KOPT-K1 (cell line): ENCODE data around the gene SDK2.

ENCODE experiments used
- H3K27ac ChIP-seq: fragments of 200-600 bp; sonication (generic); 2 replicates; pipeline ENCODE4 v1.5.1; 2016; ENCODE audit warnings: antibody characterized with exemption, mild to moderate bottlenecking, low read depth, low read length; ENCODE audit not compliant: poor library complexity, severe bottlenecking
- H3K36me3 ChIP-seq: fragments of 200-600 bp; sonication (generic); 2 replicates; pipeline ENCODE4 v1.5.1; 2017; ENCODE audit warnings: antibody characterized with exemption, mild to moderate bottlenecking, low read length, moderate library complexity; ENCODE audit not compliant: insufficient read depth
- H3K9me3 ChIP-seq: fragments of 200-600 bp; sonication (generic); 2 replicates; pipeline ENCODE4 v1.5.1; 2017; ENCODE audit warnings: antibody characterized with exemption, low read length, mild to moderate bottlenecking; ENCODE audit not compliant: insufficient read depth, poor library complexity, severe bottlenecking

Gene SDK2

DNA sequence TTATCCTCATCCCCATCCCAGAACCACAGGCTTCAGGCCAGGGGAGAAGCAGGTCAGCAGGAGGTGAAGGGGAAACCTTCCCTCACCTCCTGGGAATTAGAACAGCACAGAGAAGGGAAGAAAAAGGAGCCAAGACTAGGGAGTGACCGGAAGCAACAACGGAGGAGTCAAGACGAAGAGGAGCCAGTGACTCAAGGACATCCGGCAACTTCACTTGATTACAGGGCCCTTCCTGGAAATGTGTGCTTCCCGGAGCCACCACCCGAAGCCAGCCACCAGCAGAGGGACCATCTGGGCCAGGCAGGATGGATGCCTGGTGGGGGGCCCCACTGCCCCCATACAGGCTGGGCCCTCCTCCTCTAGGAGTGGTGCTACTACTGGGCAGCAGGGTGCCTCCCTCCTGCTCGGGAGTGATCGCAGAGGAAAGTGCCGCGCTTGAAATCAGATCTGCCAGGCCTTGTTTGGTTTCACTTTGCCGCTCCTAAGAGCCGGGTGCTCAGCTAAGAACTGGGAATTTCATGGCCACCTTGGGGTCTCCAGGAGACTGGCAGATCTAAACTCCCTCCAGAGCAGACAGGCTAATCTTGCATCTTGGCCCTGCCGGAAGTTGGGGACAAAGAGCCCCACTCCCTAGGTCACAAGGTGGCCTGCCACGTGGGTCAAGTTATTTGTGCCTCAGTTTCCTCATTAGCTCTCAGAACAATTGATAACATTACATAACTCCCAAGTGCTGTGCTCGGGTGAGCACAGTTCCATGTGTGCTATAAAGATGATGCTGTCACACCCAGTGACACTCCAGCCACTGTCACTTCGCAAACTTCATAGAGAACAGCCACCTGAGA is 339.1 kb downstream of the SDK2 start:
- H3K36me3 ChIP-seq, result no peaks in the 10 kb centered on the region
- no peak overlapping the region for H3K27ac ChIP-seq
- no peaks in the 10 kb centered on the region for H3K9me3 ChIP-seq

- no peaks in the 10 kb centered on the region for H3K9me3 ChIP-seq
- H3K27ac ChIP-seq, result no peak overlapping the region
- no peaks in the 10 kb centered on the region for H3K36me3 ChIP-seq
Measured at GRCh38 chr17:73304438-73304837, 339.8 kb downstream of the SDK2 start.

GRCh38 chr17:73302189-73302588 is 342.1 kb downstream of the SDK2 start:
- no peaks in the 10 kb centered on the region for H3K36me3 ChIP-seq
- no peaks in the 10 kb centered on the region for H3K9me3 ChIP-seq
- H3K27ac ChIP-seq, result no peak overlapping the region

DNA sequence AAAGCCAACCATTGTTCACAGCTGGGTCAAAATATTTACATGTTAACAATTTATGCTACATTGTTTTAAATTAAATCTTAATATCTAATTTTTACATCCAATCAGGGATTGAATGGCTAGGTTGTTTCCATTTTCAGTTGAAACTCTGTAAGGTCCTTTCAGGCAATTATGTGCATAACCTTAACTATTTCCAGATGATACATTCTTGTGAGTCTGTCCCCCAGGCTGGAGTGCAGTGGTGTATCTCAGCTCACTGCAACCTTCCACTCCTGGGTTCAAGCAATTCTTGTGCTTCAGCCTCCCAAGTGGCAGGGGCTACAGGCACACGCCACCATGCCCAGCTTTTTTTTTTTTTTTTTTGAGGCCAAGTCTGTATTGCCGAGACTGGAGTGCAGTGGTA is 342.9 kb downstream of the SDK2 start:
- H3K9me3 ChIP-seq, result no peaks in the 10 kb centered on the region
- no peak overlapping the region for H3K27ac ChIP-seq
- H3K36me3 ChIP-seq, result no peaks in the 10 kb centered on the region

DNA sequence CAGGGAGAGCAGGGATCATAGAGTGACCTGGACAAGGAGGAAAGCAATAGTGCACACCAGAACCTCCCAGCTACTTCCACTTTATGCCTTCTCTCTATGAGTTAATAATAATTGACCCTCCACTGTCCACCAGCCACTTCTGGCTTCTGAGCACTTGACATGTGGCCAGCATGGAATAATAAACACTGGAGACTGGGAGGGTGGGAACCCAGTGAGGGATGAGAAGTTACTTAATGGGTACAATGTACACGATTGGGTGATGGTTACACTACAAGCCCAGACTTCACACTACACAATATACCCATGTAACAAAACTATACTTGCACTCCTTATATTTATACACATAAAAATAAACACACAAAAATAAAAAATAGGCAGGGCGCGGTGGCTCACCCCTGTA is 343.9 kb downstream of the SDK2 start:
- Histone ChIP-seq H3K9me3 (no peaks in the 10 kb centered on the region), H3K36me3 (no peaks in the 10 kb centered on the region), H3K27ac (no peak overlapping the region)

GRCh38 chr17:73297934-73298861 is 346.0 kb downstream of the SDK2 start:
- H3K27ac ChIP-seq, result no peak overlapping the region
- H3K9me3 ChIP-seq, result no peaks in the 10 kb centered on the region
- no peaks in the 10 kb centered on the region for H3K36me3 ChIP-seq

DNA sequence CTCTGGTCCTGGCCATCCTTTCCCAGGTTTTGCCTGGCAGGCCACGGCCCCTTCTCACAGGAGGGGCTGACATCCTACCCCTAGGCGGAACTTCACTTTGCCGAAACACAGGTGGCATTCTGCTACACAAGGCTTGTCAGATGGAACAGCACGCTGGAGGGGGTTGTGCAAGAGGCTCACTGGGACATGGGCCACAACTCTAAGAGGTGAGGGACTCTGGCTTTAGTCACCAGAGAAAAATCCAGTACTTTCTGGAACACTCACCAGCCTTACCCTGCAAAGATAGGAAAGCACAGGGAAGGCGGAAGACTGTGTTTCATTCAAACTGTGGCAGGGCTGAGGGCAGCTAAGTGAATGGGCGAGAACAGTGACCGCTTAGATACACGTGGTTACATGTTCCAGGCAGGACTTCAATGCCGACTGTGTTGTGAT is 350.7 kb downstream of the SDK2 start:
- H3K36me3 ChIP-seq, result no peaks in the 10 kb centered on the region
- no peak overlapping the region for H3K27ac ChIP-seq
- no peaks in the 10 kb centered on the region for H3K9me3 ChIP-seq

DNA sequence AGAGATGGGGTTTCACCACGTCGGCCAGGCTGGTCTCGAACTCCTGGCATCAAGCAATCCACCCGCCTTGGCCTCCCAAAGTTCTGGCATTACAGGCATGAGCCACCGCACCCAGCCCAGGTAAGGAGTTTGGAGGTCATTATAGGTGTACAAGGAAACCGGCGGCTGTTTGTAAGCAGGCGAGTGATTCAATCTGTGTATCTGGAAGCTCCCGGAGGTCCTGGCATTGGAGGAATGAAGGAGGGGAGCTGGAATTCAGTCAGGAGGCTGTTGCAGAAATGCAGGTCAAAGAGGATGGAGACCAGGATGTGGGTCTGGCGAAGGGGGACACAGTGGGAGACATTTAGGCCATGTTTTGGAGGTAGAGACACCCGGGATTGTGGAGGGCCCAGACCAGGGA is 351.2 kb downstream of the SDK2 start:
- H3K9me3 ChIP-seq, result no peaks in the 10 kb centered on the region
- no peaks in the 10 kb centered on the region for H3K36me3 ChIP-seq
- H3K27ac ChIP-seq, result no peak overlapping the region

- Histone ChIP-seq H3K27ac (no peak overlapping the region), H3K9me3 (no peaks in the 10 kb centered on the region), H3K36me3 (no peaks in the 10 kb centered on the region)
Measured at GRCh38 chr17:73292031-73292531, 352.2 kb downstream of the SDK2 start.

GRCh38 chr17:73291260-73291801 is 352.9 kb downstream of the SDK2 start:
- Histone ChIP-seq H3K27ac (no peak overlapping the region), H3K36me3 (no peaks in the 10 kb centered on the region), H3K9me3 (no peaks in the 10 kb centered on the region)

DNA sequence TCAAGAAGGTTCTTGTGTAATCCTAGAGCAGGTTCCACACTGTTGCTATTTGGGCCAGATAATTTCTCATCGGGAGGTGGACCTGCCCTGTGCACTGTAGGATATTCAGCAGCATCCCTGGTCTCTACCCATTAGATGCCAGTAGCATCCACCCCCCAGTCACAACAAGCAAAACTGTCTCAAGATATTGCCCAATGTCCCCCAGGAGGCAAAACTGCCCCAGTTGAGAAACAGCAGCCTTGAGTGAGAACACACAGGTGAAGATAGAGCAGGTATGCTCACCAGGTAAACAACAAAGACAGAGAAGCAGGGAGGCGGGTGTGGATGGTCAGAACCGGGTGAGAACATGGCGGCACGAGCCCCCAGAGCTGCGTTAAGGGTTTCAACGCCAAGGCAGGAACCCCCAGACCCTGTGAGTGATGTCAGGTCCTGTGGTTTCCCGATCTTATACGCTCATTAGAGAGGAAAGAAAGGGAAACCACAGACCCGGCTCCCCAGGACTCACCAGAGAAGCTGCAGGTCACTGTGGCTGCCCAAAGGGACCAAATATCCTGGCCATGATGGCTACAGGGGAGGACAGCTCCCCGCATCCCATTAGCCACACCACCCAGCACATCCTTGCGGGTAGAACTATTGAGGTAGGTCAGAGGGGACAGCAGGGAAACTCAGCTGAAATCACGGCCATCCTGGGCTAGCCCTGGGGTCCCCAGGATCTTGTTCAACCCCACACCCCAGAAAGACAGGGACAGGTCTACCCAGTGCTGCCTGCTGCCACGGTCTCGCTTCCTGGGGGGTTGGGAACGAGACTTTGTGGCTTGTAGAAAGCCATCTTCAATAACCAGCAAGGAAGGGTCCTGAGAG is 353.6 kb downstream of the SDK2 start:
- no peak overlapping the region for H3K27ac ChIP-seq
- H3K9me3 ChIP-seq, result no peaks in the 10 kb centered on the region
- H3K36me3 ChIP-seq, result no peaks in the 10 kb centered on the region

- H3K27ac ChIP-seq, result no peak overlapping the region
Measured at GRCh38 chr17:73289549-73290254, 354.5 kb downstream of the SDK2 start.

DNA sequence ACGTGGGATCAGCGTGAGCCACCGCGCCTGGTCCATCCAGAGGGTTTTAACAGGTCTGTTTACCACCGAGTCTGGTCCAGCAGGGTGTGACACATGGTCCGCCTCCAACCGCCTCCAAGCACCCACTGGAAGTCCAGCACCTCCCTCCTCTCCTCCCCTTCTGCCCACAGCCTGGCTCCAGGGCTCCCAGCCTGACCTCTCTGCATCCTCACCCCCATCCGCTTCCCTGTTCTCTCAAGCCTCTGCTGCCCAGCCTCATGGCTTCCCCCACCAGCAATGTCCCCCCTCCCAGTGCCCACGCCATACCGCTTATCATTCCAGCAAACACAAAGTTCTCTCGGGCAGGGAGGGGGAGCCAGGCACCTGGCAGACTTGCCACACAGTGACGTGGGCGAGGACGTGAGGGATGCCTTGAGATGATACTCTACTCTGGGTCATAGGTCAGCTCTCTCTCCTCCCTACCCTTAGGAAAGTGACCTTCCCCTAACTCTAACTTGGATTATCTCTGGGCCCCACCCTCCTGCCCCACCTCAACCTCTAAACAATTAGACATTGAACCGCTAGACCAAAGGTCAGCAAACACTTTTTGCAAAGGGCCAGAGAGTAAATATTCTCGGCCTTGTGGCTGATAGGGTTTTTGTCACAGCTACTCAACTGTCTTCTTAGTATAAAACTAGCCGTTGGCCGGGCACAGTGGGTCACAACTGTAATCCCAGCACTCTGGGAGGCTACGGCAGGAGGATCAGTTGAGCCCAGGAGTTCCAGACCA is 355.5 kb downstream of the SDK2 start:
- Histone ChIP-seq H3K27ac (no peak overlapping the region), H3K36me3 (no peaks in the 10 kb centered on the region)

More at GRCh38 chr17:73289549-73290254, 354.5 kb downstream of the SDK2 start:
- Histone ChIP-seq H3K36me3 (no peaks in the 10 kb centered on the region), H3K9me3 (no peaks in the 10 kb centered on the region)

More for the DNA sequence above, 355.5 kb downstream of the SDK2 start:
- no peaks in the 10 kb centered on the region for H3K9me3 ChIP-seq
